DMS 273 treated with DMSO at 0.1 percent for 48 hours (cell line): ENCODE results near the gene SLC9A9.
"Not testable (repeated sequence)": the region's sequence is repeated elsewhere in the genome, so short reads cannot be mapped to it uniquely, and the experiment has no call there.

Experiments used
- DNase-seq: peaks from one replicate; lab custom pipeline; 2025; lab: John Stamatoyannopoulos, UW

The SLC9A9 gene

DNA sequence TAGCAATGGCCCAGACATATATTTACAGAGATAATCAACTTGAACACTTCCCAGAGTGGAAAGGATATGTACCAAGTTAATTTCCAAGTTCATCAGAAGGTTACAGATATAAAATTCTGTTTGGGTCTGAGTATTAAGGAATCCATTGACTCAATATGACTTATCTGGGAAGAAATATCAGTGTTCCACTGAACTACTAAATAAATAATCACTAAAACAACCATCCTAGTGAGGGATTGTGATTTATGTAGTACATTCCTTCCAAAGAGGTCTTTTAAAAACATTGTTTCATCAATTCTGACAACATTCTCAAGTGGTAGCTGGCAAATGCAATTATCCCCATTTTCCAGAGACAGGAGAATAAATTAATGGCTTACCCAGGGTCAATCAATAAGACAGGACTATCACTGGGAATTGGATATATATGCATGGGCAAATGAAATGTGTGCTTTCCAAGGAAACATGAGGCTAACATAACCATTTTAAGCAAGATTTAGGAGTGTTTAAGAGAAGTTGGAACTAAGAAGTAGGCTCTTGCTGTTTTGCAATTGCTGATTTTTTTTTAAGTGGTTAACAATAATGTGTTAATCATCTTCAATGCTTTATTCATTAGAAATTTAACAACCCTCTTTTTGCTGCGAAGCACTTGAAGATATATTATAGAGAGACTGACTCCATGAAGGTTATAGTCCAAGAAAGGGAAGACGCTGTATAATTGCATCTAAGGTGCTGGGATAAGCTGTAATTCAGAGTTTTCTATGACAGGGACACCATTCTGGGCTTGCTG lies 37.9 kb downstream of the SLC9A9 start:
- no peak for DNase-seq

DNA sequence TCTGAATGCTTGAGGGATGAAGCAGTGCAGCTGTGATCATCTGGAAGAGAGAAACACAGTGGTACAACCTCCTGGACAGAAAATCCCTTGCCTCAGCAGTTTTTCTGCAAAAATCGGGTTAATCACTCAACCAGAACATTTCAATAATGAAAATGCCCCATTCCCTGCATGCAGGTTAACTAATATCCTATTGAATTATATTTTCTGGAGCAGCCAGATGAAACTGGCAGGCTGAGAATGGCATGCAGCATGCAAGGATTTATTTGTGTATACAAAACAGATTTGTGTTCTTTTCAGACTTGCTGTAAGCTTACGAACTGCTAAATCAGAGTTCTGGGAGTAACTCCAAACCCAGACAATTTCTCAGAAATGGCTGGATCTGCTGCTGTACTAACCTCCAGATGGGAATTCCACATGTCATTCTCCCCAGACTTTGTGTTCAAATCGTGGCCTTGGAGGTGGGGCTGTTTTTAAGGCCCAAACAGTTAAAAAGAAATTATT lies 39.1 kb downstream of the SLC9A9 start:
- DNase-seq: no peak

DNA sequence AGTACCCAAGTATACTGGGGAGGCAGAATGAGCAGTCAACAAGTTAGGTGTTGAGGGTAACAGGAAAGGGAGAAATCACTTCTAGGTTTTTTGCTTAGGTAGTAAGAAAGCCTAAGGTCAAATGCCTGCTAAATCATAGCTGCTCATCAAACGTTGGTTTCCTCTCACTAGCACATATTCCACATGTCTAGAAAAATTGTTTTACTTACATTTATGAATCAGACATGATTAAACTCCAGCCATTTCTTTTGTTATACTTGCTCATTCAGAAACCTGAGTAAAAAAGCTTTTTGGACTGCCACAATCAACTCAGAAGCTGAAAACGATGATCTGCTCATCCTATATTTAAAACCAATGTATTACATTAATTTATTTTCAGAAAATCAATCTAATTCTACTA lies 40.2 kb downstream of the SLC9A9 start:
- DNase-seq: no peak

DNA sequence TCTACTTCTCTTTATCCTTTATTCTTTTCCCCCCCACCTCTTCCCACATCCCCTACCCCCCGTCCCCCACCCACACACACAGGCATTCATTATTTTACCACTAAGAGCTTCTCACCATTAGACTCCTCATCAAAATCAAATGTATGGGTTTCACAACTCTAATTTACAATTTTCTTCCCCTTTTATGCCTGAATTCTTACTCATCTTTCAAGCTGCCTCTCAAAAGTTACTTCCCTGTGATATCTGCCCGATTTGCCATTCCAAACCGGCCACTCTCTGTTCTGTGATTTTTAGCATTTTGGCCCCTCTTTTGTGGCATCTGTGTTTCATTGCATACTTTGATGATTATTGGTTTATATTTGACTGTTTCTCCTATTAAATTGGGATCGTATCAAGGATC lies 42.2 kb downstream of the SLC9A9 start:
- DNase-seq: no peak

DNA sequence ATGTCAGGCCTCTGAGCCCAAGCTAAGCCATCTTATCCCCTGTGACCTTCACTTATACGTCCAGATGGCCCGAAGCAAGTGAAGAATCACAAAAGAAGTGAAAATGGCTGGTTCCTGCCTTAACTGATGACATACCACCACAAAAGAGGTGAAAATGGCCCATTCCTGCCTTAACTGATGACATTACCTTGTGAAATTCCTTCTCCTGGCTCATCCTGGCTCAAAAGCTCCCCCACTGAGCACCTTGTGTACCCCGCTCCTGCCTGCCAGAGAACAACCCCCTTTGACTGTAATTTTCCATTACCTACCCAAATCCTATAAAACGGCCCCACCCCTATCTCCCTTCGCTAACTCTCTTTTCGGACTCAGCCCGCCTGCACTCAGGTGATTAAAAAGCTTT lies 42.8 kb downstream of the SLC9A9 start:
- not testable (repeated sequence) for DNase-seq

DNA sequence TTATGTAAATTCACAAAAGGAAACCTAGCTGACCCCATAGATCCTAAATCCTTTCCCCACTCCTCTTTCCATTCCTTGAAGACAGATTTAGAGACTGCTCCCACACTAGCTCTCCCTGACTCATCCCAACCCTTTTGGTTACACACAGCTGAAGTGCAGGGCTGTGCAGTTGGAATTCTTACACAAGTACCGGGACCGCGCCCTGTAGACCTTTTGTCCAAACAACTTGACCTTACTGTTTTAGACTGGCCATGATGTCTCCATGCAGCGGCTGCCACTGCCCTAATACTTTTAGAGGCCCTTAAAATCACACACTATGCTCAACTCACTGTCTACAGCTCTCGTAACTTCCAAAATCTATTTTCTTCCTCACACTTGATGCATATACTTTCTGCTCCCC lies 47.2 kb downstream of the SLC9A9 start:
- DNase-seq: not testable (repeated sequence)

DNA sequence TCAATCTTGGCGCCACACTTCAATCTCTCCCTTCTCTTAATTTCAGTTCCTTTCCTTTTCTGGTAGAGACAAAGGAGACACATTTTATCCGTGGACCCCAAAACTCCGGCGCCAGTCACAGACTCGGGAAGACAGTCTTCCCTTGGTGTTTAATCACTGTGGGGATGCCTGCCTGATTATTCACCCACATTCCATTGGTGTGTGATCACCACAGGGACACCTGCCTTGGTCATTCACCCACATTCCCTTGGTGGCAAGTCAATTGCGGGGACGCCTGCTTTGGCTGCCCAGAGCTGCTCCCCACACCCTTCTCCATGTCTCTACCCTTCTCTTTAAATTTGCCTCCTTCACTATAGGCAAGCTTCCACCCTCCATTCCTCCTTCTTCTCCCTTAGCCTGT lies 50.1 kb downstream of the SLC9A9 start:
- DNase-seq: not testable (repeated sequence)

DNA sequence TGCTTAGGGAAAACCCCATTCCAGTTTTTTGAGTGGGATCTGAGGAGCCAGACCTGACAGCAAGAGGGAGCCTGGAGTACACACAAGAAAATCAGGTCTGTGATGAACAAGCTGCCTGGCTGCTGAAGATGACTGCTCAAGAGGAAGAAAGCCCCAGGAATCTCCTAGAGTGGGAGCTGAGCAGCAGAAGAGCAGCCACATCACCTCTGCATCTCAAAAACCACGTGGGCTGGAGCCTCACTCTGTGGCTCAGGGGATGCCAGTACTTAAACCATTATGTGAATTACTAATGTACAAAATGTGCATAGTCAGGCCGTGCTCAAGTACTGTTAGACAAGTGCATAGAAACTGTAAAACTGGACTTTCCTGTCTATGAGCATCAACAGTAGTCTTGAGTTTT lies 52.4 kb downstream of the SLC9A9 start:
- DNase-seq: no peak

DNA sequence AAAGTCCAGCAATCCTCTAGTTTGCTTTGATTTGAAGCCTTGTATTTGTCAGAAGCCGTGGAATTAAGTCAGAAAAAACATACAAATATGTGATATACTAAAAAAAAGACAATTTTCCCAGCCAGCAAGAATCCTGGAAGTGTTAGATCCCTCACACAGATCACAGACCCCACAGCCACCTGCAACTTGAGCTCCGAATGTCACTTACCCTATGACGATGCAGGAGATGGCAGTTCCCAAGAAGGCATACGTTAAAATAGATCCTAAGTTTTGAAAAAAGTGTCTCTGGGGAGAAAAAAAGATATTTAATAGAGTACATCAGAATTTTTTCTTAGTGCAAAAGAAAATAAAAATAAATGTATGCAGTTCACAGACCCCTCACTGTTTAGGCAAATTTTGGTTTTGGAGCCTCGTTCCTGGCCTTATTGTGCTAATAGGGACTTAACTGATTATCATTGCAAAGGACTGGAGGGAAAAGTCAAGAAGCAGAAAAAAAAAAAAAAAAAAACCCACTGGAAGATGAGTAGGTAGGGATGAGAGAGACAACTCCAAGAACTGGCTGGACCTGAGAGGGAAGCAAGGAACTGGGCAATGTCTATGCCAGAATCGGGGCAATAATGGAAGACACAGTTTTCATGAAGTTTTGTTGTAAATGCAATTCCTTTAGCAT lies 53.3 kb downstream of the SLC9A9 start:
- no peak for DNase-seq

DNA sequence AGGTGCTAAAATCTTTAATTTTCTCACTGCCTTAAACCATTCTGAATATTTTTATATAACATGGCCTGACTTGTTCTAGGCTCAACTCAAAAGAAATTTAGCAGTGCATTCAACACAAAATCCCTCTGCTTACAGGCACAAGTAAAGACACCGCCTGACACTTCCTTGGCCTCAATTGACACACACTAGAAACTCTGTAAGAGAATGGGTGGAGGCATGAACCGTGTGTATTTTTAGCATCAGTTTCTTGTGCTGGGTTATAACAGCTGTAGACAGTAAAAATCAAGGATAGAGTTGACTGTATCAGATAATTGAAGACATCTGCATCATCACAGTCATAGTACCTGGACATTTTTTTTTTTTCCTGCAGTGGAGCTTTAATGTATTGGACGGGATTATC lies 54.3 kb downstream of the SLC9A9 start:
- no peak for DNase-seq

DNA sequence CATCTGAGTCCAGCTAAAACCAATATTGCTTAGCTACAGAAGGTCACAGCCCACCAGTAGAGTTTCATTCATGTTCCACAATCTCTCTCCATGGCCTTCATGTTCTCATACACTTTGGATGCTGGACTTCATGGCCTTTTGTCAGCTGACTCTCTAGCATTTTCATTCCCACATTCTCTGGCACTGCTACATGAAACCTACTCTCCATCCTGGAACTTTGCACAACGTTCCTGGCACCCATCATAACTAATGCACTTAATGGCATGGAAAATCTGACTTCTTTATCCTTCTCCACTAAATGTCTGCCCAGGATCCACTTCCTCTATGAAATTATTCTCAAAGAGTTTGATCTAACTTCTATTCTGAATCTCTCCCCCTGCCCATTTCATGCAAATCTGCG lies 56.9 kb downstream of the SLC9A9 start:
- no peak for DNase-seq

DNA sequence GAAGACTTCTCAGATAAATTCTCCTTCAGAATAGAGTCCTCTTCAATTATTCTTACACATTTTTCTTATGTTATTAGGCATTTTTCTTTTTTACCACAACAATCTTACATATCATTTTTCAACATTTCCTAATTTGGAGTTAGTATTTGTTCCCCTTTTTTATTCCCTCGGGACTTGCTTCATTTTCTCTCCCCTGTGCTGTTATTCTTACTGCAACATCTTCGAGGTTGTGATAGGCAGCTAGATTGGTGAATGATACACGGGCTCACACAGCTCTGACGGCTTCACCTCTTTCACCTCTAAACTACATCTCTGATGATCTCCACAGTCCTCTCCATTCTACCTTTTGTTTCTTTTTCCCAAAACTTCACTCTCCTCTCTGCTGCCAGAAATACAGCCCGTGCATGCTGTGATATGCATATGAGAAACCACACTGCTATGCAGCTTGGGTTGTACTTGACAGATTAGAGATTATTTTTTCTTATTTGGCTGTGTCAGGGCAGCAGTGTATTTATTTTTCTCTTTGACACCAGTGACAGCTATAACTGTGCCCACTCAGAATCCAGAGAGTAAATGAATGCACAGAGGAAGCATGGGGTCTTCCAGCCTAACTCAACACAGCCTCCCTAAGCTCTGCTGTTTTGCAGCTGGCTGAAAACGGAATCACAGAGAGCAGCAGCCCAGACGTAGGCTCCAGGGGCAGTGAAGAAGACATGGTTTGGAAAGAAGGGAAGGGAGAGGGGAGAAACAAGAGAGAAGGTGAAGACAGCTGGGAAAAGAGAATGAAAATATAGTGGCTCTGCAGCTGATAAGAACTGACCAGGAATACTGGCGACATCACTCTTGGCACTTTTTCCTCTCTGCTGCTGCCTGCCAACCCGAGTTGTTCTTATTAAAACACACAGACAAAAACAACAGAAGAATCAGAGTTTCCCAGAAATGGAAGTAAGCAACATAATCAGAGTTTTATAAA lies 61.8 kb downstream of the SLC9A9 start:
- no peak for DNase-seq

DNA sequence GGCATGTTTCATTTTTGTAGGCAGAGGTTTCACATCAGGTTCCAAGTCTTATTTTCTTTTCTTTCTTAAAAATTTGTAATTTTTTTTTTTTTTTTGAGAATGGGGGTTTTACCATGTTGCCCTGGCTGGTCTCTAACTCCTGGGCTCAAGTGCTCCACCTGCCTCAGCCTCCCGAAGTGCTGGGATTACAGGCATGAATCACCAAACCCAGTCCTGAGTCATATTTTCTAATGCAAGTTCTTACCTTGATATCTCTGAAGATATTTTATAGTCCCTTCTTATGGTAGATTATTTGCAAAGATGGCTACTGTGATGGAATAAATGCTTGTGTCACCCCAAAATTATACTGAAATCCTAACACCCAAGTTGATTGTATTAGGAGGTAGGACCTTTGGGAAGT lies 63.8 kb downstream of the SLC9A9 start:
- DNase-seq: no peak

DNA sequence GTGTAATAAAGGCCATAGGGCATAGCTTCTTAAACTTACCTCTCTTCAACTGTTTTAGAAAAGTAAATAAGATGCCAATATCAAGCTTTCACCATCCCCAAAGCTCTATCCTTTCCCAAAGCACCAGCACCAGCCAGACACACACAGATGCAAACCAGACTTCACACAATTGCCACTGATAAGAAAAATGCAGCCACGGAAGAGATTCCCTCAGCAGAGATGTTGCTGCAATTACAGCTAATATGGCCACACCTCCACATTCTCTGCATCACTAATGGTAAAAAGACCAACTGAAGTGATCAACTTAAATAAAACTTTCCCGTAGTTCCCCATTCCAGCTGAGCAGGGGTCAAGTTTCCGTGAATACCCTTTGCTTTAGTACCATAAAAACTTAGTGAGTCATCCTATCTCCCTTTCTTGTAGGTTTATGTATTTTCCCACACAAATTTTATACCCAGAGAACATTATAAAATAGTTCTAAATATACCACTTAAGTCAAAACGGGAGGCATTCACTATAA lies 64.4 kb downstream of the SLC9A9 start:
- no peak for DNase-seq

DNA sequence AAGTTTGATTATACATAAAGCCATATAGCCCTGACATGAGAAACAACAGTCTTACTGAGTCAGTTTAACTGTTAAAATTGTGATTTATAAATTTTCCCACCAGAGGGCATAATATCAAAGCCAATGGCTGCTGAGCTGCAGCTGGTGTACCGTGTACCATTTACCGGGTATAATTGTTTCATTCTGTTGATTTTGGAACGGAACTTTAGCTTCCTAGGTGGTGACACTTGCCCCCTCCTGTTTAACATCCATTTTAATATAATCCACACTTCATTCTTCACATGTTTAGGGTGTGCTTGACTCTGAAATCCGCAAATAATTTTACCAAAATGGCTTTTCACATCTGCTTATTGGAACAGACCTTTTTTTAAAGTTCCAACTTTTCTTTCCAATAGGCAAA lies 72.8 kb downstream of the SLC9A9 start:
- DNase-seq: no peak

DNA sequence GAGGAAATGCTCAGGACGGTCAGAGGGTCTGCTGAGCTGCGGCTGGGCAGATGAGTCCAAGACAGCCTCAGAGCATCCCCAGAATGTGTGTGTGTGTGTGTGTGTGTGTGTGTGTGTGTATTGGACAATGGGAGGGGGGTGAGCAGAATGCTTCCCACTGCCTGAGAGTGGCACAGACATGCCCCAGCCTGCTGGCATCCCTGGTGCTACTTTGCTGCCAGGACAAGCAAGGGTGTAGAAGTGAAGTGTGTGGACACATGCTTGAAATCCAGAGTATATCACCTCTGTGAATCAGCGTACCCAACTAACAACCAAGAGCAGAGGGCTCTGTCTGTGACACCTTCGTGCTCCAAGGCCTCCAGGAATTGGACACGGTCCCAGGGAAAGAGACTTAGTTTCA lies 76.3 kb downstream of the SLC9A9 start:
- no peak for DNase-seq

DNA sequence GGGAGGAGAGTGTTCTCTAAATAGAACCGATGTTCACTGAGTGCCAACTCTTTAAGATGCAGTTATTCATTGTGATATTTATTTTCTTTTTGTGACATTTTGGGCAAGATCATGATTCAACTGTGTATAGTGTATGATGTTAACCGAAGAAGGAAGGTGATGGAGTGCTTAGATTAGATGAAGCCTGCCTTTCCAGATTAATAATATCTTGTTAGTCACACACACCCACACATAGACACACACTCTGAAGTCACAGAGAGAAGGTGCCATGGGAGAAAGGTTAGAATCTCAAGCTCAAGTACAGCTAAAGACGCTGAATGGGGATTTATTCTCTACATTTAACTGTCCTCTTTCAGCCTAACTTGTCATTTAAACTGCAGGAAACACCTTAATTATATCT lies 77.0 kb downstream of the SLC9A9 start:
- DNase-seq: no peak

DNA sequence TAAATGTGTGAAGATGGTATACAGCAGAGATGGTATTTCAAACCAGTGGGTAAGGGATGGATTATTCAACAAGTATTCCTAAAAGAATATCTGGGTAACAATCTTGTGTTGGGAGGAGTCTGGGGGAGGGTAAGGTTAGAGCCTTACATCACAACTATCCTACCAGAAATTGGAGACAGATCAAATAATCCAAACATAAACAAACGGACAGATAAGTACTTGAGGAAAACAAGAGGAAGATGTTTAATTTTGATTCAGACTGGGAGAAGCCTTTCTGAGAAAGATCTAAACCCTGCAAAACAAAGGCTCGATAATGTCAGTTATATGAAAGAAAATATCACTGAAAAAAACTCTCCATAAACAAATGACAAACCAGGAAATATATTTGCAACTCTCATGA lies 77.9 kb downstream of the SLC9A9 start:
- DNase-seq: no peak

DNA sequence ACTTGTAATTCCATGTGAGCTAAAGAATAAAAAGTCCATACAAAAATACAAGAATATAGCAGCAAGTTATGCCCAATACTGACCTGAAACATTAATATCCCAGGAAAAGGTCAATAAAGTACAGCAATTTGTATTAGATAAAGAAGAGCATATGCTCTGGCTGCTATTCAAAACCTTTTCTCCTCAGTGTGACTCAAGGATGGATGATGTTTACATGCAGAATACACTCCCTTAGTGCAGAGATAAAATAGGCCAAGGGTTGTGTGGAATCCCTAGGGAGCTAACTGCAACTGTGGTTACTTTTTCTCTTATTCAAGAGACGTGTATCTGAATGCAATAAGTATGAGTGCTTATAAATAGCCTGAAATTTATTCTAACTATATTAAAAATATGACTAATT lies 78.7 kb downstream of the SLC9A9 start:
- DNase-seq: peak; percentile 22

DNA sequence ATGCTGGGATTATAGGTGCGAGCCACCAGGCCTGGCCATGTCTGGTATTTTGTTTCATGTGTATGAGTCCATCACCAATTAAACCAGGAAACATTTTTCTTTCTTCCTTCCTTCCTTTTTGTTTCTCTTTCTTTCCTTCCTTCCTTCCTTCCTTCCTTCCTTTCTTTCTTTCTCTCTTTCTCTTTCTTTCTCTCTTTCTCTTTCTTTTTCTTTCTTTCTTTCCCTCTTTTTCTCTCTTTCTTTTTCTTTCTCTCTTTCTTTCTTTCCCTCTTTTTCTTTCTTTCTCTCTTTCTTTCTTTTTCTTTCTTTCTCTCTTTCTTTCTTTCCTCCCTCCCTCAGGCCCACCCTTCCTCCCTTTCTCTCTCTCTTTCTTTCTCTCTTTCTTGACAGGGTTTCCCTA lies 83.4 kb downstream of the SLC9A9 start:
- no peak for DNase-seq

DNA sequence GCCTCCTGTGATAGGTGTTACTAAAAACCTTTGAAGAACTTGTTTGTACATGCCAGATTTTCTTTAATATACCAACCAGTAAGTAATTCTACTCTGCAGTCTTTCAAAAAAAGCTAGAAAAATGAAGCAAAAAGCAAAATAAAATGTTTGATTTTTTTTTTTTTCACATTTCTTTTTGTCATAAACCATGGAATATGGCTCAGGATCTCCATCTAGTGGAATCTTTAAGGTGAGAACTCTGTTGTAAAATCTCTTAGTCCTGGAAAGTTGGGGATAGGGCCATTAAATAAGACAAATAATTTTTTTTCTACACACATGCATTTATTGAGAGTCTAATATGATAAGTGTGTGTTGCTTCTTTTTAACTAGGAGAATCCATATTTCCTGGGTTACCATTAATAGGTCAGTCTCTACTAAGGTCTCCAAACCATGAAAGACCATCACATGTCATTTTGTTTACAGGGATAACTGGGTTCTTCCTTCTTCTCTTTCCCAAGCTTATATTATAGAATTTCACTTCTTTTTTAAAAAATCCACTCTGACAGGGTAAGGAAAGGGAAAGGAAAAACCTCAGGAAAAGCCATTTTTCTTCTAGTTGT lies 84.6 kb downstream of the SLC9A9 start:
- no peak for DNase-seq

DNA sequence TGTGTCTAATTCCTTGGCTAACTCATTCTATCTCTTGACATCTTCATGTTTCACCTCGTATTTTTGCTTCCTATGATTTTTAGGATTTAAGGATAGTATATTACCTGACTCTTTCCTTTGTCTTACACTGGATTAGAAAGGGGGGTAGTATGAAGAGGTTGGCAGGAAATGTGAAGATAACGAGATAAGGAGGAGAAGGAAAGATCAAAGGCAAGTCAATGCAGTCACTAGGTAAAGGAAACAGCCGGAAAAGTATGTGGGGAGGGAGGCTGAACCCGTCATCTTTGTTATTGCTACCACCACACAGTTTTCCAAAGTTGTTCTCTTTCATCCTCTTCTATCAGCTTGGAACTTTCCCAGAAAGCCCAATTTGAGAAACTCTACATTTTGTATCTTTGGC lies 90.6 kb downstream of the SLC9A9 start:
- DNase-seq: no peak
